ENCODE data around the gene PROB1. TPM values are rescaled to one million over a fixed set of nuclear protein-coding genes. Genes with fewer than 3 reads are reported as not detected.

The PROB1 gene
- total and polyA plus RNA-seq, 2 of the 8 experiments (the other 6 are each of a cell fraction or from before 2014, with no cell fraction given): 0.89 to 3.1 TPM

DNA sequence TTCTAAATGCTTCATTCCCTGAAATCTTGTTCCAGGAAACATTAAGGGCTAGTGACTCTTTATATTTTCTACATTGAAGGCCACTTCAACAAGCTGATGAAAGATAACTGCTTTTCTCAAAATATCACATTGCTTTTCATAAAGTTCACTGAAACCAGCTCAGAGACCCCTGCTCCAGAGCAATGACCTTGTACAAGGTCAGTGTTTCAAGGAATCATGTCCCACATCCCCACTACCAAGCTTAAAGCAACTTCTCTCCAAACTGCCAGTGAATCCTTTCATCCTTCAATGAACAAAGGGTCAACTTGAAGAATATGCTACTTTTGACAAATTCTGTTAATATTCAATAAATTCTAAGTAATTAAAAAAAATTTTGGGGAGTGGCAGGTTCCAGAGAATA, 21.0 kb upstream of the PROB1 start (continued):
- TF ChIP-seq TEAD4 (IDR thresholded peaks at IDR 0.05; ENCODE audit: low read depth, low read length): no peak
